NOMO-1 treated with DMSO at 0.1 percent for 48 hours (cell line): ENCODE results near the gene APOA4.
A peak's percentile ranks its signal among the peaks of the same experiment; 100 is the strongest.

ENCODE experiments used
- DNase-seq: peaks from one replicate; lab custom pipeline; 2025; ENCODE audit not compliant: unreplicated experiment; lab: John Stamatoyannopoulos, UW

The APOA4 gene

GRCh38 chr11:116823031-116823843, at the start of gene APOA4:
TSS of gene APOA4 (minus strand) at chr11:116823304. CDS start at chr11:116823191, 113 bp downstream.
- DNase-seq: no peak

GRCh38 chr11:116871248-116871647, 48.1 kb upstream of the APOA4 start:
- no peak for DNase-seq

- no peak for DNase-seq
Observed at GRCh38 chr11:116870054-116870453, 47.0 kb upstream of the APOA4 start.

- no peak for DNase-seq
Observed at GRCh38 chr11:116869610-116870009, 46.5 kb upstream of the APOA4 start.

GRCh38 chr11:116868066-116868465, 45.0 kb upstream of the APOA4 start:
- no peak for DNase-seq

- no peak for DNase-seq
Observed at GRCh38 chr11:116867619-116868018, 44.5 kb upstream of the APOA4 start.

GRCh38 chr11:116866804-116867455, 43.8 kb upstream of the APOA4 start:
- no peak for DNase-seq

GRCh38 chr11:116865696-116866095, 42.6 kb upstream of the APOA4 start:
- no peak for DNase-seq

- DNase-seq: no peak
Observed at GRCh38 chr11:116864531-116864930, 41.4 kb upstream of the APOA4 start.

GRCh38 chr11:116862951-116863350, 39.8 kb upstream of the APOA4 start:
- DNase-seq: no peak

- no peak for DNase-seq
Observed at GRCh38 chr11:116862185-116862584, 39.1 kb upstream of the APOA4 start.

- no peak for DNase-seq
Observed at GRCh38 chr11:116861539-116861938, 38.4 kb upstream of the APOA4 start.

GRCh38 chr11:116860303-116860702, 37.2 kb upstream of the APOA4 start:
- no peak for DNase-seq

GRCh38 chr11:116859175-116859574, 36.1 kb upstream of the APOA4 start:
- DNase-seq: no peak

- no peak for DNase-seq
Observed at GRCh38 chr11:116857936-116858335, 34.8 kb upstream of the APOA4 start.

GRCh38 chr11:116857316-116857715, 34.2 kb upstream of the APOA4 start:
- no peak for DNase-seq

GRCh38 chr11:116856423-116856822, 33.3 kb upstream of the APOA4 start:
- no peak for DNase-seq

- DNase-seq: no peak
Observed at GRCh38 chr11:116855413-116855812, 32.3 kb upstream of the APOA4 start.

- peak; percentile 89 for DNase-seq
Observed at GRCh38 chr11:116853461-116854073, 30.5 kb upstream of the APOA4 start.

GRCh38 chr11:116852261-116853031, 29.3 kb upstream of the APOA4 start:
- DNase-seq: peak; percentile 14

- DNase-seq: peak; percentile 75
Observed at GRCh38 chr11:116851626-116852025, 28.5 kb upstream of the APOA4 start.
